HFFc6 (cell line): ENCODE measurements around the gene IFT74. TPM values are rescaled to one million over a fixed set of nuclear protein-coding genes. Genes with fewer than 3 reads are reported as not detected.
A peak's percentile ranks its signal among the peaks of the same experiment; 100 is the strongest.

Experiments used
- DNase-seq: peaks from one replicate; pipeline ENCODE4 v3.0.0-alpha.2; 2018
- H3K27ac Mint-ChIP-seq: 2 replicates; pipeline ENCODE4 v1.8.0; 2020; ENCODE audit warnings: mild to moderate bottlenecking, mixed read lengths
- H3K27me3 Mint-ChIP-seq: 2 replicates; pipeline ENCODE4 v1.8.0; 2021; ENCODE audit warnings: mild to moderate bottlenecking, moderate library complexity, mixed read lengths; ENCODE audit not compliant: insufficient read depth
- H3K36me3 Mint-ChIP-seq: 2 replicates; pipeline ENCODE4 v1.8.0; 2021; ENCODE audit warnings: low read depth, mixed read lengths
- H3K4me1 Mint-ChIP-seq: 2 replicates; pipeline ENCODE4 v1.8.0; 2020; ENCODE audit warnings: low read depth, mixed read lengths
- H3K4me3 Mint-ChIP-seq: 2 replicates; pipeline ENCODE4 v1.8.0; 2020; ENCODE audit warnings: mild to moderate bottlenecking, moderate library complexity, mixed read lengths
- H3K9me3 Mint-ChIP-seq: 2 replicates; pipeline ENCODE4 v1.8.0; 2020; ENCODE audit warnings: mild to moderate bottlenecking, mixed read lengths
- CTCF ChIP-seq: fragments of 200-600 bp; sonication (generic); IDR thresholded peaks from 2 replicates; pipeline ENCODE4 v1.5.0; 2021; ENCODE audit warnings: antibody characterized with exemption, mild to moderate bottlenecking
- total RNA-seq, 6 experiments: library from RNA; stranded (reverse); fragmentation: NEBNext Ultra II Directional; extraction: Animal tissue kit (Norgen Biotek cat#: 25700); gene quantifications; 2 replicates in 1 of 6; 3 replicates in 5 of 6; pipeline ENCODE4 v1.2.3, GENCODE V29; 2021

IFT74 gene
- total RNA-seq, 6 experiments from 2014 or later = 12.1 to 15.7 (median 12.8) TPM

- Mint-ChIP-seq H3K27me3 (no peaks in the 10 kb centered on the region), H3K36me3 (no peaks in the 10 kb centered on the region), H3K27ac (no peak within 1 kb of the TSS), H3K4me1 (no peaks in the 10 kb centered on the region), H3K9me3 (no peaks in the 10 kb centered on the region), H3K4me3 (no peak within 1 kb of the TSS)
- no peak for TF ChIP-seq CTCF
- no peak for DNase-seq
Measured at GRCh38 chr9:27005491-27005890, 49.3 kb downstream of the IFT74 start, which contains the start of gene LRRC19. LRRC19 (minus strand) TSS chr9:27005672; CDS start chr9:26999694, 5,978 bp downstream.

DNA sequence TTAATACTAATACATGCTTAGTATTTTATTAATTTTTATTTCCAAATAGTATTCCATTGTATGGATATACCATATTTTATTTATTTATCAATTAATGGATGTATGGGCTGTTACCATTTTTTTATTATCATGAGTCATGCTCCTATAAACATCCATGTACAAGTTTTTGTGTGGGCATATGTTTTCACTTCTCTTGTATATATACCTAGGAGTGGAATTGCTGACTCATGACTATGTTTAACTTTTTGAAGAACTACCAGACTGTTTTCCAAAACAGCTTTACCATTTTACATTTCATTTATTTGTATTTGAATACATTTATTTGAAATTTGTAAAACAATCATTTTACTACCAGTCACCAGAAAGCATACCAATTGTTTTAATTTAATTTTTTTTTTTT is 63.4 kb downstream of the IFT74 start:
- Mint-ChIP-seq H3K27ac (peak overlapping the region; percentile 57; the same call in 1 of the 2 replicates), H3K4me3 (no peak overlapping the region), H3K27me3 (no peaks in the 10 kb centered on the region), H3K4me1 (peaks cover 8% of the 10 kb centered on the region), H3K9me3 (no peaks in the 10 kb centered on the region), H3K36me3 (peaks cover 37% of the 10 kb centered on the region)
- TF ChIP-seq CTCF = no peak
- peak; percentile 27 for DNase-seq

DNA sequence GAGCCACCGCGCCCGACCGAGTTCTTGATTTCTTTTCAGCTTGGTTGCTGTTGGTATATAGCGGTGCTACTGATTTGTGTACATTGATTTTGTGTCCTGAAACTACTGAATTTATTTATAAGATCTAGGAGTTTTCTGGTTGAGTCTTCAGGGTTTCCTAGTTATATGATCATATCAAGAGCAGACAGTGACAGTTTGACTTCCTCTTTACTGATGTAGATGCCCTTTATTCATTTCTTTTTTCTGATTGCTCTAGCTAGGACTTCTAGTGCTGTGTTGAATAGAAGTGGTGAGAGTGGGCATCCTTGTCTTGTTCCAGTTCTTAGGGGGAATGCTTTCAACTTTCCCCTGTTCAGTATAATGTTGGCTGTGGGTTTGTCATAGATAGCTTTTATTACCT is 66.7 kb downstream of the IFT74 start:
- H3K4me1 Mint-ChIP-seq = peaks cover 8% of the 10 kb centered on the region
- H3K27me3 Mint-ChIP-seq = no peaks in the 10 kb centered on the region
- H3K4me3 Mint-ChIP-seq = no peak overlapping the region
- DNase-seq = no peak
- TF ChIP-seq CTCF = no peak
- H3K27ac Mint-ChIP-seq = no peak overlapping the region
- H3K9me3 Mint-ChIP-seq = no peaks in the 10 kb centered on the region
- peaks cover 44% of the 10 kb centered on the region for H3K36me3 Mint-ChIP-seq

DNA sequence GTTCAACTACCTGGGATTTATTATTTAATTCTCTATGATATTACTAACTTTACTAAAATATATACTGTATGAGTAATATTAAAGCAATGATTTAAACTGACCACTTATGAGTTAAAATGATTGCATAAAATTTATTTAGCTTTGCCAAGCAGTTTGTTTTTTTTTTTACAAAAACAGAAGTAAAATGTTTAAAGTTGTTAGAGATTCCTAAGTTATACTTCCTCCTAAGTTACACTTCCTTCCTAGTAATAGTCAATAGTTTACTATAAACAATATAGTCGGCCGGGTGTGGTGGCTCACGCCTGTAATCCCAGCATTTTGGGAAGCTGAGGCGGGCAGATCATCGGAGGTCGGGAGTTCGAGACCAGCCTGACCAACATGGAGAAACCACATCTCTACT is 73.0 kb downstream of the IFT74 start:
- H3K27ac Mint-ChIP-seq = no peak overlapping the region
- no peaks in the 10 kb centered on the region for H3K4me1 Mint-ChIP-seq
- no peaks in the 10 kb centered on the region for H3K9me3 Mint-ChIP-seq
- DNase-seq = no peak
- TF ChIP-seq CTCF = no peak
- peaks cover 16% of the 10 kb centered on the region for H3K36me3 Mint-ChIP-seq
- no peak overlapping the region for H3K4me3 Mint-ChIP-seq
- H3K27me3 Mint-ChIP-seq = no peaks in the 10 kb centered on the region

- Mint-ChIP-seq H3K27me3 (no peaks in the 10 kb centered on the region), H3K9me3 (no peaks in the 10 kb centered on the region), H3K36me3 (no peaks in the 10 kb centered on the region), H3K27ac (no peak overlapping the region), H3K4me1 (no peaks in the 10 kb centered on the region), H3K4me3 (no peak overlapping the region)
- peak; percentile 44 for DNase-seq
- TF ChIP-seq CTCF = peak; percentile 96
Measured at GRCh38 chr9:27033815-27034403, 77.7 kb downstream of the IFT74 start.
